ENCODE results near the gene ICA1.
"Not testable (repeated sequence)": the region's sequence is repeated elsewhere in the genome, so short reads cannot be mapped to it uniquely, and the experiment has no call there.

ICA1 gene

GRCh38 chr7:8089036-8089780, 172.8 kb downstream of the ICA1 start:
- DNase-seq, result no peak

GRCh38 chr7:8086239-8086638, 175.7 kb downstream of the ICA1 start:
- no peak for DNase-seq

- no peak for DNase-seq
Observed at GRCh38 chr7:8085420-8085819, 176.5 kb downstream of the ICA1 start.

DNA sequence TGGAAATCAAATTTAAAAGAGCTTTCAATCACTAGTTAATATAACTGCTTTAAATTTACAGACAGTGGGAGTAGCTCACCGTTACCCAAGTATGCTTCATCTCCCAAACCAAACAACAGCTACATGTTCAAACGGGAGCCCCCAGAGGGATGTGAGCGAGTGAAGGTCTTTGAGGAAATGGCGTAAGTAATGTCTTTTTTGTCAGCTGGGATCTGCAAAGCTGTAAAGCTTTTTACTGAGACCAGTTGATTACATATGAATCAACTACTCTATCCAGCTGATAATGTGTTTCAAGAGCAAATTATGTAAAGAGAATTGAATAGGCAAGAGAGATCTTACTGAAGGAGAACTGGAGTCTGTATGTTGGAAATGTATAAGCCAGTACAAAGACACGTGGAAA, 177.1 kb downstream of the ICA1 start:
- no peak for DNase-seq

- DNase-seq, result no peak
Observed at GRCh38 chr7:8082762-8083161, 179.2 kb downstream of the ICA1 start.

- DNase-seq, result no peak
Observed at GRCh38 chr7:8078418-8078817, 183.5 kb downstream of the ICA1 start.

DNA sequence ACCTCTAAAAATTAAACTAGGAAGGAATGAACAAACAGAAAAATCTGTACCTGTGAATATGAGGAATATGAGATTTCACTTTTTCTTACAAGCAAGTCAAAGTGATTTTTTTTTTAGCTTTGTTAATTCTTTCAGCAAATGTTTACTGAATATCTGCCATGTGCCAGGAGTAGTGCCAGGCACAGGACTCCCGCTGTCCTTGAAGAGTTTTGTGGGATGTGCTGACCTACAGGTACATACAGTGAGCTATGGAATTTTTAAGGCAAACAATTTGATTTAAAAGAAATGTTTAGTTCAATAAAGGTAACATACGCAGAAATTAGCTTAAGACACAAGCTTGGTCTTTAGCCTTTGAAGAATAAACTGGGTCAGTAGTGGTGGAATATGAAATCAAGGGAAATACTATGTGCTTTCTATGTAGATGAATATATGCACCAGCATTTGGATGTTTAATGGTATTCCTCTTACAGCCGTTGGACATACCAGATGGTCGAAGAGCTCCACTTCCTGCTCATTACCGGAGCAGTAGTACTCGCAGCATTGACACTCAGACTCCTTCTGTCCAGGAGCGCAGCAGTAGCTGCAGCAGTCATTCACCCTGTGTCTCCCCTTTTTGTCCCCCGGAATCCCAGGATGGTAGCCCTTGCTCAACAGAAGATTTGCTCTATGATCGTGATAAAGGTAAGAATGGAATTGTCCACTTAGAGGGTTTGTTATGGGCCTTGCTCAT, 191.4 kb downstream of the ICA1 start:
- DNase-seq, result no peak

GRCh38 chr7:8068892-8069686, 192.9 kb downstream of the ICA1 start:
- DNase-seq, result no peak

DNA sequence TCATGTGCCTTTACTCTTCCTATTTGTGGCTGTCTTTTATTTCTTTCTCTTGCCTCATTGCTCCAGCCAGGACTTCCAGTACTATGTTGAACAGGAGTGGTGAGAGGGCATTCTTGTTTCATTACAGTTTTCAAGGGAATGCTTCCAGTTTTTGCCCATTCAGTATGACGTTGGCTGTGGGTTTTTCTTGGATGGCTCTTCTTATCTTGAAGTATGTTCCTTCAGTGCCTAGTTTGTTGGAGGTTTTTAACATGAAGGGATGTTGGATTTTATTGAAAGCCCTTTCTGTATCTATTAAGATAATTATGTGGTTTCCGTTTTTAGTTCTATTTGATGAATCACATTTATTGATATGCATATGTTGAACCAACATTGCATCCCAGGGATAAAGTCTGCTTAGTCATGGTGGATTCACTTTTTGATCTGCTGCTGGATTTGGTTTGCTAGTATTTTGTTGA, 196.6 kb downstream of the ICA1 start:
- no peak for DNase-seq

- DNase-seq, result no peak
Observed at GRCh38 chr7:8064828-8065227, 197.1 kb downstream of the ICA1 start.

GRCh38 chr7:8063706-8064297, 198.2 kb downstream of the ICA1 start:
- no peak for DNase-seq

DNA sequence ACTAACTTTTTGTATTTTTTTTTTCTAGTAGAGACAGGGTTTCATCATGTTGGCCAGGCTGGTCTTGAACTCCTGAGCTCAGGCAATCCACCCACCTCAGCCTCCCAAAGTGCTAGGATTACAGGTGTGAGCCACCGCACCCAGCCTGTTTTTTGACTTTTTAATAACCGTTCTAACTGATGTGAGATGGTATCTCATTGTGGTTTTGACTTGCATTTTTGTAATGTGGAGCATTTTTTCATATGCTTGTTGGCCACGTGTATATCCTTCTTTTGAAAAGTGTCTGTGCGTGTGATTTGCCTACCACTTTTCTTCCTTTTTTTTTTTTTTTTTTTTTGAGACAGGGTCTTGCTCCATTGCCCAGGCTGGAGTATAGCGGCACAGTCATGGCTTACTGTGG, 198.7 kb downstream of the ICA1 start:
- not testable (repeated sequence) for DNase-seq

Measured in NCI-H510A (cell line).